ENCODE data around the gene ERN1.

The ERN1 gene

GRCh38 chr17:64158406-64158805 is 28.5 kb upstream of the ERN1 start:
- H3K4me3 ChIP-seq (ENCODE audit: control insufficient read depth, low read depth, low read length) = no peak overlapping the region
- DNase-seq (ENCODE audit: low read depth) = no peak
- TF ChIP-seq CTCF (conservative IDR thresholded peaks at IDR 0.05; ENCODE audit: control insufficient read depth, insufficient read depth, low read depth, low read length) = no peak

- no peak for DNase-seq (ENCODE audit: low read depth)
Observed at GRCh38 chr17:64157669-64158180, 27.8 kb upstream of the ERN1 start.

GRCh38 chr17:64156670-64157069 is 26.7 kb upstream of the ERN1 start:
- H3K4me3 ChIP-seq (ENCODE audit: control insufficient read depth, low read depth, low read length) = no peak overlapping the region
- DNase-seq (ENCODE audit: low read depth) = no peak
- TF ChIP-seq CTCF (conservative IDR thresholded peaks at IDR 0.05; ENCODE audit: control insufficient read depth, insufficient read depth, low read depth, low read length) = no peak

More at GRCh38 chr17:64157669-64158180, 27.8 kb upstream of the ERN1 start:
- TF ChIP-seq CTCF (conservative IDR thresholded peaks at IDR 0.05; ENCODE audit: control insufficient read depth, insufficient read depth, low read depth, low read length) = no peak
- no peak overlapping the region for H3K4me3 ChIP-seq (ENCODE audit: control insufficient read depth, low read depth, low read length)

GRCh38 chr17:64155751-64156544 is 26.0 kb upstream of the ERN1 start:
- peak; percentile 19 for DNase-seq (ENCODE audit: low read depth)
- no peak overlapping the region for H3K4me3 ChIP-seq (ENCODE audit: control insufficient read depth, low read depth, low read length)
- TF ChIP-seq CTCF (conservative IDR thresholded peaks at IDR 0.05; ENCODE audit: control insufficient read depth, insufficient read depth, low read depth, low read length) = no peak

GRCh38 chr17:64155129-64155528 is 25.2 kb upstream of the ERN1 start:
- DNase-seq (ENCODE audit: low read depth) = no peak
- no peak for TF ChIP-seq CTCF (conservative IDR thresholded peaks at IDR 0.05; ENCODE audit: control insufficient read depth, insufficient read depth, low read depth, low read length)
- H3K4me3 ChIP-seq (ENCODE audit: control insufficient read depth, low read depth, low read length) = no peak overlapping the region

- no peak for TF ChIP-seq CTCF (conservative IDR thresholded peaks at IDR 0.05; ENCODE audit: control insufficient read depth, insufficient read depth, low read depth, low read length)
- H3K4me3 ChIP-seq (ENCODE audit: control insufficient read depth, low read depth, low read length) = no peak overlapping the region
- DNase-seq (ENCODE audit: low read depth) = no peak
Observed at GRCh38 chr17:64154717-64155116, 24.8 kb upstream of the ERN1 start.
